H9 (cell line): Measurements from ENCODE around the gene FSD1. TPM values are rescaled to one million over a fixed set of nuclear protein-coding genes. Genes with fewer than 3 reads are reported as not detected.

Source experiments
- DNase-seq: peaks from one replicate; pipeline ENCODE4 v3.0.0-alpha.2; 2017
- H2AFZ ChIP-seq: one replicate; pipeline ENCODE4 v1.6.1; 2013; ENCODE audit warnings: mild to moderate bottlenecking, low read length, control low read depth, moderate library complexity
- H2AK5ac ChIP-seq: 2 replicates; pipeline ENCODE4 v1.6.1; 2013; ENCODE audit warnings: low read length, control low read depth, mixed read lengths; ENCODE audit not compliant: insufficient read length
- H2BK120ac ChIP-seq: one replicate; pipeline ENCODE4 v1.6.1; 2013; ENCODE audit warnings: low read depth, mild to moderate bottlenecking, low read length, control low read depth, inconsistent platforms; ENCODE audit not compliant: poor library complexity, severe bottlenecking
- H2BK12ac ChIP-seq: 2 replicates; pipeline ENCODE4 v1.6.1; 2013; ENCODE audit warnings: low read length, control low read depth, mixed read lengths, low read depth; ENCODE audit not compliant: insufficient read length
- H2BK15ac ChIP-seq: 2 replicates; pipeline ENCODE4 v1.6.1; 2013; ENCODE audit warnings: low read depth, low read length, control low read depth
- H2BK20ac ChIP-seq: one replicate; pipeline ENCODE4 v1.6.1; 2013; ENCODE audit warnings: low read depth, mild to moderate bottlenecking, low read length, control low read depth, inconsistent platforms; ENCODE audit not compliant: poor library complexity, severe bottlenecking
- H2BK5ac ChIP-seq: 2 replicates; pipeline ENCODE4 v1.6.1; 2013; ENCODE audit warnings: low read length, control low read depth, mixed read lengths; ENCODE audit not compliant: insufficient read length
- H3K14ac ChIP-seq: 2 replicates; pipeline ENCODE4 v1.6.1; 2013; ENCODE audit warnings: low read length, control low read depth; ENCODE audit not compliant: insufficient read depth
- H3K18ac ChIP-seq: 2 replicates; pipeline ENCODE4 v1.6.1; 2013; ENCODE audit warnings: low read depth, mild to moderate bottlenecking, mixed read lengths, low read length, control low read depth; ENCODE audit not compliant: insufficient read length
- H3K23ac ChIP-seq: 2 replicates; pipeline ENCODE4 v1.6.1; 2013; ENCODE audit warnings: low read length, control low read depth, mixed read lengths, low read depth; ENCODE audit not compliant: insufficient read length
- H3K23me2 ChIP-seq: 2 replicates; pipeline ENCODE4 v1.6.1; 2013; ENCODE audit warnings: low read depth, mild to moderate bottlenecking, mixed read lengths, low read length, control low read depth; ENCODE audit not compliant: insufficient read length, poor library complexity, severe bottlenecking
- H3K27ac ChIP-seq: 2 replicates; pipeline ENCODE4 v1.5.1; 2013; ENCODE audit warnings: low read length, control low read depth, mixed read lengths, low read depth; ENCODE audit not compliant: insufficient read length
- H3K27me3 ChIP-seq: 2 replicates; pipeline ENCODE4 v1.6.1; 2013; ENCODE audit warnings: low read length, control low read depth, inconsistent platforms; ENCODE audit not compliant: insufficient read depth
- H3K4ac ChIP-seq: 2 replicates; pipeline ENCODE4 v1.6.1; 2013; ENCODE audit warnings: low read depth, mild to moderate bottlenecking, control low read depth, inconsistent platforms, low read length, moderate library complexity
- H3K4me1 ChIP-seq: 2 replicates; pipeline ENCODE4 v1.6.1; 2013; ENCODE audit warnings: low read length, control low read depth, inconsistent platforms; ENCODE audit not compliant: insufficient read depth
- H3K4me2 ChIP-seq: 2 replicates; pipeline ENCODE4 v1.6.1; 2013; ENCODE audit warnings: low read length, control low read depth, mixed read lengths; ENCODE audit not compliant: insufficient read length, insufficient read depth
- H3K56ac ChIP-seq: 2 replicates; pipeline ENCODE4 v1.6.1; 2013; ENCODE audit warnings: low read depth, mild to moderate bottlenecking, mixed read lengths, low read length, control low read depth; ENCODE audit not compliant: insufficient read length
- H3K79me1 ChIP-seq: 2 replicates; pipeline ENCODE4 v1.6.1; 2013; ENCODE audit warnings: low read depth, mild to moderate bottlenecking, moderate library complexity, low read length, control low read depth, inconsistent platforms; ENCODE audit not compliant: insufficient read depth, poor library complexity, severe bottlenecking
- H3K79me2 ChIP-seq: 2 replicates; pipeline ENCODE4 v1.6.1; 2013; ENCODE audit warnings: low read length, control low read depth, inconsistent platforms; ENCODE audit not compliant: insufficient read depth
- H3K9ac ChIP-seq: 2 replicates; pipeline ENCODE4 v1.6.1; 2013; ENCODE audit warnings: low read length, control low read depth, mixed read lengths; ENCODE audit not compliant: insufficient read length; ENCODE audit errors: extremely low read depth
- H3K9me3 ChIP-seq: one replicate; pipeline ENCODE4 v1.6.1; 2013; ENCODE audit warnings: low read depth, low read length, inconsistent platforms; ENCODE audit not compliant: control insufficient read depth
- H3T11ph ChIP-seq: one replicate; pipeline ENCODE4 v1.6.1; 2013; ENCODE audit warnings: mild to moderate bottlenecking, low read length, control low read depth, inconsistent platforms
- H4K20me1 ChIP-seq: one replicate; pipeline ENCODE4 v1.6.1; 2013; ENCODE audit not compliant: control insufficient read depth, insufficient read length, insufficient read depth
- H4K5ac ChIP-seq: 2 replicates; pipeline ENCODE4 v1.6.1; 2013; ENCODE audit warnings: low read depth, mild to moderate bottlenecking, mixed read lengths, low read length, control low read depth; ENCODE audit not compliant: insufficient read length
- H4K8ac ChIP-seq: replicated peaks from 2 replicates; pipeline ENCODE4 v1.6.1; 2013; ENCODE audit warnings: low read length, control low read depth, mixed read lengths, low read depth; ENCODE audit not compliant: insufficient read length
- H4K91ac ChIP-seq: 2 replicates; pipeline ENCODE4 v1.6.1; 2013; ENCODE audit warnings: low read depth, mild to moderate bottlenecking, moderate library complexity, mixed read lengths, low read length, control low read depth; ENCODE audit not compliant: insufficient read length
- H3K27ac Mint-ChIP-seq, 3 experiments: 2 replicates in 2 of 3; 3 replicates in 1 of 3; pipeline ENCODE4 v1.8.0; 2020 to 2021; ENCODE audit warnings: mixed read lengths in 3 of 3, mild to moderate bottlenecking in 1 of 3, moderate library complexity in 1 of 3
- H3K27me3 Mint-ChIP-seq: 2 replicates; pipeline ENCODE4 v1.8.0; 2021; ENCODE audit warnings: low read depth, mild to moderate bottlenecking, moderate library complexity, mixed read lengths
- H3K36me3 Mint-ChIP-seq, 3 experiments: 2 replicates in 2 of 3; 3 replicates in 1 of 3; pipeline ENCODE4 v1.8.0; 2020 to 2021; ENCODE audit warnings: low read depth in 3 of 3, mixed read lengths in 3 of 3; ENCODE audit not compliant: insufficient read depth in 1 of 3
- H3K4me1 Mint-ChIP-seq, 2 experiments: 2 replicates each; pipeline ENCODE4 v1.8.0; 2020; ENCODE audit warnings: mixed read lengths in 2 of 2
- H3K4me3 Mint-ChIP-seq, 2 experiments: 2 replicates in 1 of 2; 3 replicates in 1 of 2; pipeline ENCODE4 v1.8.0; 2020 to 2021; ENCODE audit warnings: mild to moderate bottlenecking in 2 of 2, mixed read lengths in 2 of 2, moderate library complexity in 1 of 2
- H3K9me3 Mint-ChIP-seq, 2 experiments: 2 replicates in 1 of 2; 3 replicates in 1 of 2; pipeline ENCODE4 v1.8.0; 2020; ENCODE audit warnings: mild to moderate bottlenecking in 2 of 2, mixed read lengths in 2 of 2, moderate library complexity in 1 of 2
- CTCF ChIP-seq: fragments of 200-600 bp; sonication (generic); conservative IDR thresholded peaks from 3 replicates; pipeline ENCODE4 v1.8.0; 2021; ENCODE audit warnings: antibody characterized with exemption, mild to moderate bottlenecking
- WGBS: extraction: QIAGEN DNeasy Blood & Tissue Kit; methylation state at CpG from one replicate; pipeline ENCODE4 v1.1.7; 2013; ENCODE audit warnings: missing lambda C conversion rate, low lambda C conversion rate, mixed read lengths; ENCODE audit not compliant: insufficient read length; ENCODE audit errors: extremely low coverage; 5-methylcytosine and 5-hydroxymethylcytosine counted together
- total RNA-seq: library from RNA; stranded (reverse); gene quantifications from 2 replicates; pipeline ENCODE4 v1.2.1, GENCODE V29; 2021

Gene FSD1
- total RNA-seq, 1 experiment from 2014 or later, result 53.6 TPM

DNA sequence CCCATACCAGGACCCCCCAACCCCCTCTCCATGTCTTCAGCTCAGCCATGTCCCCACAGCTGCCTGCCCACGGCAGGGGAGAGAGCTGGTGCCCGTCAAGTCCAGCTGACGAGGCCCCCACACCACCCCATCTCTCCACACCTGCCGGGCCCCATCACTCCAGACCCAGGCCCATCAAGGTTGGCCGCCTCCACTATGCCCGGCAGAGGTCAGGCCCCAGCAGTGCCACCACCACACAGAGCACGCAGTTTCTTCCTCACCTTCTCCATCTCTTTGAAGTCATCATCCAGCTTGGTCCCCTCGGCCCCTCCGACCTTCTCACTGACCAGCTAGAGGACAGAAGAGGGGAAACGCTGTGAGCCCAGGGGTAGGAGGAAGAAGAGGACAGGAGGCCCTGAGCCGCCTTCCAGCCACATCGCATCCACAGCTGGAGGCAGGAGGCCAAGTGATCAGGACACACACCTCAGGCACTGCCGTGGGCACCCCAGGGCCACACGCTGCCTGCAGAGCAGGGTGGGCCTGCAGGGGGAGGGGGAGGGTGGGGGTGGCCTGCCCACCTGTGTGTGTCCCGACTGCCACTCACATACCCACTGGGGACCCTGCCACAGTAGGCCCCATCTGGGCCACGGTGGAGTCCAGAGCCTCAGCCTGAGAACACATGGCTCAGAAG lies 62.4 kb downstream of the FSD1 start:
- no peak overlapping the region for H2AFZ ChIP-seq
- peaks cover 10 to 22% of the 10 kb centered on the region in 2 experiments for H3K4me1 Mint-ChIP-seq
- H3K4me3 Mint-ChIP-seq, result no peak overlapping the region
- no peak overlapping the region for H2BK12ac ChIP-seq
- no peak overlapping the region; the same call in 1 of the 2 replicates for H3K14ac ChIP-seq
- no peak overlapping the region for H3K9ac ChIP-seq
- no peaks in the 10 kb centered on the region; the same call in 1 of the 2 replicates for H3K4me1 ChIP-seq
- no peak overlapping the region for H2AK5ac ChIP-seq
- no peak for TF ChIP-seq CTCF
- no peak overlapping the region for H3T11ph ChIP-seq
- H4K20me1 ChIP-seq, result no peaks in the 10 kb centered on the region
- no peak overlapping the region for H3K4ac ChIP-seq
- H2BK5ac ChIP-seq, result no peak overlapping the region
- H3K23ac ChIP-seq, result no peak overlapping the region
- no peaks in the 10 kb centered on the region for H3K9me3 ChIP-seq
- H4K91ac ChIP-seq, result no peak overlapping the region
- H2BK15ac ChIP-seq, result no peak overlapping the region
- H2BK20ac ChIP-seq, result no peak overlapping the region
- H3K27me3 ChIP-seq, result no peaks in the 10 kb centered on the region
- H3K27me3 Mint-ChIP-seq, result peaks cover 6% of the 10 kb centered on the region
- H2BK120ac ChIP-seq, result no peak overlapping the region
- peak overlapping the region; percentile 20 to 81 (median 67); a peak in 5 of 7 replicates for H3K27ac Mint-ChIP-seq
- no peak for DNase-seq
- H3K79me1 ChIP-seq, result no peaks in the 10 kb centered on the region
- H3K27ac ChIP-seq, result no peak overlapping the region
- H3K23me2 ChIP-seq, result no peaks in the 10 kb centered on the region
- no CpG with 5 or more reads among the region's 16 CpGs for WGBS
- no peaks in the 10 kb centered on the region for H3K79me2 ChIP-seq
- no peak overlapping the region for H3K18ac ChIP-seq
- H3K9me3 Mint-ChIP-seq, result no peaks in the 10 kb centered on the region
- H3K56ac ChIP-seq, result no peak overlapping the region
- H4K5ac ChIP-seq, result no peak overlapping the region
- H4K8ac ChIP-seq, result no peak overlapping the region
- H3K4me2 ChIP-seq, result no peak overlapping the region
- H3K36me3 Mint-ChIP-seq, result peaks cover 3 to 27% (median 11%) of the 10 kb centered on the region in 3 experiments; a peak in 5 of 7 replicates
